Ectodermal cell (in vitro differentiated cells): ENCODE results near the gene MKRN2.

Source experiments
- H3K27ac ChIP-seq: 2 replicates; pipeline ENCODE4 v1.7.0; 2013; ENCODE audit warnings: mild to moderate bottlenecking, low read depth, low read length; ENCODE audit not compliant: insufficient read depth, poor library complexity, severe bottlenecking
- H3K27me3 ChIP-seq: 2 replicates; pipeline ENCODE4 v1.7.0; 2013; ENCODE audit warnings: mild to moderate bottlenecking, low read length; ENCODE audit not compliant: insufficient read depth, control insufficient read depth, poor library complexity, severe bottlenecking
- H3K36me3 ChIP-seq: one replicate; pipeline ENCODE4 v1.7.0; 2013; ENCODE audit warnings: low read length; ENCODE audit not compliant: control insufficient read depth, insufficient read depth
- H3K4me1 ChIP-seq: one replicate; pipeline ENCODE4 v1.7.0; 2013; ENCODE audit warnings: low read length; ENCODE audit not compliant: control insufficient read depth, insufficient read depth
- H3K4me3 ChIP-seq: 2 replicates; pipeline ENCODE4 v1.7.0; 2013; ENCODE audit warnings: low read depth, low read length, control low read depth; ENCODE audit not compliant: insufficient read depth
- H3K9me3 ChIP-seq: 2 replicates; pipeline ENCODE4 v1.7.0; 2013; ENCODE audit warnings: mild to moderate bottlenecking, low read length, moderate library complexity; ENCODE audit not compliant: control insufficient read depth
- WGBS, 2 experiments: methylation state at CpG; one replicate each; pipeline ENCODE4 v1.1.7; 2013; ENCODE audit warnings: missing lambda C conversion rate in 2 of 2; 5-methylcytosine and 5-hydroxymethylcytosine counted together

MKRN2 gene

GRCh38 chr3:12569836-12570235 lies 12.9 kb downstream of the MKRN2 start:
- H3K4me3 ChIP-seq: no peak overlapping the region
- H3K27me3 ChIP-seq: no peaks in the 10 kb centered on the region
- H3K4me1 ChIP-seq: no peaks in the 10 kb centered on the region
- H3K36me3 ChIP-seq: peaks cover 32% of the 10 kb centered on the region
- H3K27ac ChIP-seq: no peak overlapping the region
- no peaks in the 10 kb centered on the region for H3K9me3 ChIP-seq
- 92 to 95% methylated on average over 6 of the region's 6 CpGs for WGBS, 2 experiments

GRCh38 chr3:12571986-12572385 lies 15.1 kb downstream of the MKRN2 start:
- H3K4me3 ChIP-seq: no peak overlapping the region
- H3K4me1 ChIP-seq: no peaks in the 10 kb centered on the region
- H3K27ac ChIP-seq: no peak overlapping the region
- H3K27me3 ChIP-seq: no peaks in the 10 kb centered on the region
- H3K36me3 ChIP-seq: peaks cover 41% of the 10 kb centered on the region
- no peaks in the 10 kb centered on the region for H3K9me3 ChIP-seq
- 93 to 94% methylated on average over 11 of the region's 11 CpGs for WGBS, 2 experiments

- Histone ChIP-seq H3K27me3 (no peaks in the 10 kb centered on the region), H3K36me3 (peaks cover 45% of the 10 kb centered on the region), H3K9me3 (no peaks in the 10 kb centered on the region), H3K27ac (no peak overlapping the region), H3K4me3 (no peak overlapping the region), H3K4me1 (no peaks in the 10 kb centered on the region)
- WGBS, 2 experiments: 96 to 97% methylated on average over 6 of the region's 6 CpGs
Observed at GRCh38 chr3:12574131-12574530, 17.2 kb downstream of the MKRN2 start.

- no peaks in the 10 kb centered on the region for H3K27me3 ChIP-seq
- H3K36me3 ChIP-seq: peaks cover 45% of the 10 kb centered on the region
- 98% methylated on average over 7 of the region's 7 CpGs for WGBS, 2 experiments
- no peaks in the 10 kb centered on the region for H3K9me3 ChIP-seq
- H3K4me3 ChIP-seq: no peak overlapping the region
- H3K27ac ChIP-seq: no peak overlapping the region
- H3K4me1 ChIP-seq: no peaks in the 10 kb centered on the region
Observed at GRCh38 chr3:12574661-12575060, 17.8 kb downstream of the MKRN2 start.

- Histone ChIP-seq H3K4me1 (no peaks in the 10 kb centered on the region), H3K9me3 (no peaks in the 10 kb centered on the region), H3K27me3 (no peaks in the 10 kb centered on the region), H3K27ac (no peak overlapping the region), H3K36me3 (peaks cover 35% of the 10 kb centered on the region), H3K4me3 (no peak overlapping the region)
- 92 to 94% methylated on average over 3 to 5 of the region's 5 CpGs for WGBS, 2 experiments
Observed at GRCh38 chr3:12577379-12577778, 20.5 kb downstream of the MKRN2 start.

- 94 to 95% methylated on average over 1 to 2 of the region's 2 CpGs for WGBS, 2 experiments
- H3K36me3 ChIP-seq: peaks cover 41% of the 10 kb centered on the region
Observed at GRCh38 chr3:12578742-12579141, 21.9 kb downstream of the MKRN2 start.

GRCh38 chr3:12579456-12579855 lies 22.6 kb downstream of the MKRN2 start:
- WGBS, 2 experiments: 93 to 96% methylated on average over 3 of the region's 3 CpGs
- Histone ChIP-seq H3K9me3 (no peaks in the 10 kb centered on the region), H3K27ac (no peak overlapping the region), H3K27me3 (no peaks in the 10 kb centered on the region), H3K36me3 (peaks cover 43% of the 10 kb centered on the region), H3K4me3 (no peak overlapping the region), H3K4me1 (no peaks in the 10 kb centered on the region)

More at GRCh38 chr3:12578742-12579141, 21.9 kb downstream of the MKRN2 start:
- H3K27ac ChIP-seq: no peak overlapping the region
- no peaks in the 10 kb centered on the region for H3K9me3 ChIP-seq
- H3K27me3 ChIP-seq: no peaks in the 10 kb centered on the region
- no peaks in the 10 kb centered on the region for H3K4me1 ChIP-seq
- H3K4me3 ChIP-seq: no peak overlapping the region

GRCh38 chr3:12579905-12580304 lies 23.0 kb downstream of the MKRN2 start:
- peaks cover 45% of the 10 kb centered on the region for H3K36me3 ChIP-seq
- no peaks in the 10 kb centered on the region for H3K27me3 ChIP-seq
- WGBS, 2 experiments: 87 to 95% methylated on average over 3 of the region's 3 CpGs
- no peak overlapping the region for H3K4me3 ChIP-seq
- H3K27ac ChIP-seq: no peak overlapping the region
- H3K9me3 ChIP-seq: no peaks in the 10 kb centered on the region
- H3K4me1 ChIP-seq: no peaks in the 10 kb centered on the region

- Histone ChIP-seq H3K4me1 (no peaks in the 10 kb centered on the region), H3K27ac (no peak overlapping the region), H3K27me3 (no peaks in the 10 kb centered on the region), H3K36me3 (peaks cover 42% of the 10 kb centered on the region), H3K4me3 (no peak overlapping the region), H3K9me3 (no peaks in the 10 kb centered on the region)
- 93 to 97% methylated on average over 4 of the region's 4 CpGs for WGBS, 2 experiments
Observed at GRCh38 chr3:12582730-12583129, 25.8 kb downstream of the MKRN2 start.

- H3K4me1 ChIP-seq: no peaks in the 10 kb centered on the region
- no peak overlapping the region for H3K4me3 ChIP-seq
- H3K27ac ChIP-seq: no peak overlapping the region
- H3K27me3 ChIP-seq: no peaks in the 10 kb centered on the region
- H3K9me3 ChIP-seq: no peaks in the 10 kb centered on the region
- H3K36me3 ChIP-seq: peaks cover 46% of the 10 kb centered on the region
Observed at GRCh38 chr3:12583280-12583679, 26.4 kb downstream of the MKRN2 start.

GRCh38 chr3:12584083-12584482 lies 27.2 kb downstream of the MKRN2 start:
- Histone ChIP-seq H3K36me3 (peaks cover 52% of the 10 kb centered on the region), H3K4me1 (no peaks in the 10 kb centered on the region), H3K27ac (no peak overlapping the region), H3K9me3 (no peaks in the 10 kb centered on the region), H3K27me3 (no peaks in the 10 kb centered on the region), H3K4me3 (no peak overlapping the region)
- 99% methylated on average over 2 of the region's 2 CpGs for WGBS, 2 experiments
